Activated naive CD4-positive, alpha-beta T cell treated with anti-CD3 and anti-CD28 coated beads, Interleukin-2, amount 10 ng/mL, durations not matched to agents 7 days and 5 days (primary cell): ENCODE results near the gene SLC22A12.
A peak's percentile ranks its signal among the peaks of the same experiment; 100 is the strongest.
"Not testable (repeated sequence)": the region's sequence is repeated elsewhere in the genome, so short reads cannot be mapped to it uniquely, and the experiment has no call there.

Experiments
- CTCF ChIA-PET: fragments of 350-600 bp; sonication (Branson Sonifier 250); formaldehyde crosslinking; loops from one replicate; lab custom pipeline; 2021; ENCODE audit warnings: antibody characterized with exemption; lab: Charles Lee
- DNase-seq: peaks from one replicate; pipeline ENCODE4 v3.0.0-alpha.2; 2020
- H3K27ac Mint-ChIP-seq: one replicate; pipeline ENCODE4 v1.8.0; 2021; ENCODE audit warnings: mild to moderate bottlenecking, moderate library complexity, mixed read lengths
- H3K27me3 Mint-ChIP-seq: one replicate; pipeline ENCODE4 v1.8.0; 2021; ENCODE audit warnings: mild to moderate bottlenecking, mixed read lengths
- H3K36me3 Mint-ChIP-seq: one replicate; pipeline ENCODE4 v1.8.0; 2021; ENCODE audit warnings: mixed read lengths
- H3K4me1 Mint-ChIP-seq: one replicate; pipeline ENCODE4 v1.8.0; 2021; ENCODE audit warnings: mixed read lengths
- H3K4me3 Mint-ChIP-seq: one replicate; pipeline ENCODE4 v1.8.0; 2021; ENCODE audit warnings: mild to moderate bottlenecking, moderate library complexity, mixed read lengths
- H3K9me3 Mint-ChIP-seq: one replicate; pipeline ENCODE4 v1.8.0; 2021; ENCODE audit warnings: mixed read lengths

The SLC22A12 gene

GRCh38 chr11:64559351-64560138 is 31.5 kb upstream of the SLC22A12 start:
- Mint-ChIP-seq H3K9me3 (no peaks in the 10 kb centered on the region), H3K4me1 (no peaks in the 10 kb centered on the region), H3K27me3 (peaks cover 2% of the 10 kb centered on the region), H3K4me3 (no peak overlapping the region), H3K36me3 (no peaks in the 10 kb centered on the region), H3K27ac (no peak overlapping the region)
- CTCF ChIA-PET, result interaction anchor here (1.3 kb wide), 1 partner anchor 72 kb away, joined by 3 read pairs; no protein-coding TSS in a partner anchor
- no peak for DNase-seq

GRCh38 chr11:64560139-64560771 is 30.8 kb upstream of the SLC22A12 start:
- H3K4me3 Mint-ChIP-seq, result no peak overlapping the region
- DNase-seq, result no peak
- H3K27me3 Mint-ChIP-seq, result no peaks in the 10 kb centered on the region
- no peaks in the 10 kb centered on the region for H3K4me1 Mint-ChIP-seq
- no peaks in the 10 kb centered on the region for H3K9me3 Mint-ChIP-seq
- no peaks in the 10 kb centered on the region for H3K36me3 Mint-ChIP-seq
- CTCF ChIA-PET, result interaction anchor here (1.3 kb wide), 1 partner anchor 73 kb away, joined by 3 read pairs; no protein-coding TSS in a partner anchor
- H3K27ac Mint-ChIP-seq, result no peak overlapping the region

GRCh38 chr11:64560941-64561340 is 30.1 kb upstream of the SLC22A12 start:
- H3K4me3 Mint-ChIP-seq, result no peak overlapping the region
- CTCF ChIA-PET, result no interaction called here
- H3K4me1 Mint-ChIP-seq, result no peaks in the 10 kb centered on the region
- no peaks in the 10 kb centered on the region for H3K9me3 Mint-ChIP-seq
- H3K27me3 Mint-ChIP-seq, result no peaks in the 10 kb centered on the region
- no peak overlapping the region for H3K27ac Mint-ChIP-seq
- DNase-seq, result no peak
- H3K36me3 Mint-ChIP-seq, result no peaks in the 10 kb centered on the region

- H3K36me3 Mint-ChIP-seq, H3K27ac Mint-ChIP-seq, H3K9me3 Mint-ChIP-seq, H3K27me3 Mint-ChIP-seq, DNase-seq, CTCF ChIA-PET, H3K4me1 Mint-ChIP-seq, H3K4me3 Mint-ChIP-seq: not testable (repeated sequence)
Observed at GRCh38 chr11:64561429-64561828, 29.6 kb upstream of the SLC22A12 start.

- no peaks in the 10 kb centered on the region for H3K36me3 Mint-ChIP-seq
- CTCF ChIA-PET, result no interaction called here
- H3K27me3 Mint-ChIP-seq, result no peaks in the 10 kb centered on the region
- no peak overlapping the region for H3K4me3 Mint-ChIP-seq
- peaks cover 5% of the 10 kb centered on the region for H3K4me1 Mint-ChIP-seq
- no peaks in the 10 kb centered on the region for H3K9me3 Mint-ChIP-seq
- DNase-seq, result no peak
- no peak overlapping the region for H3K27ac Mint-ChIP-seq
Observed at GRCh38 chr11:64561984-64562722, 28.9 kb upstream of the SLC22A12 start.

GRCh38 chr11:64562723-64563351 is 28.2 kb upstream of the SLC22A12 start:
- H3K4me3 Mint-ChIP-seq, result no peak overlapping the region
- peaks cover 5% of the 10 kb centered on the region for H3K4me1 Mint-ChIP-seq
- no peaks in the 10 kb centered on the region for H3K36me3 Mint-ChIP-seq
- CTCF ChIA-PET, result no interaction called here
- no peak overlapping the region for H3K27ac Mint-ChIP-seq
- no peaks in the 10 kb centered on the region for H3K9me3 Mint-ChIP-seq
- no peak for DNase-seq
- no peaks in the 10 kb centered on the region for H3K27me3 Mint-ChIP-seq

GRCh38 chr11:64563966-64564365 is 27.1 kb upstream of the SLC22A12 start:
- CTCF ChIA-PET, result no interaction called here
- peaks cover 5% of the 10 kb centered on the region for H3K4me1 Mint-ChIP-seq
- DNase-seq, result no peak
- no peaks in the 10 kb centered on the region for H3K9me3 Mint-ChIP-seq
- no peaks in the 10 kb centered on the region for H3K36me3 Mint-ChIP-seq
- H3K4me3 Mint-ChIP-seq, result no peak overlapping the region
- no peaks in the 10 kb centered on the region for H3K27me3 Mint-ChIP-seq
- H3K27ac Mint-ChIP-seq, result no peak overlapping the region

GRCh38 chr11:64564419-64564818 is 26.6 kb upstream of the SLC22A12 start:
- DNase-seq, result no peak
- CTCF ChIA-PET, result no interaction called here
- Mint-ChIP-seq H3K4me1 (peaks cover 5% of the 10 kb centered on the region), H3K27me3 (no peaks in the 10 kb centered on the region), H3K4me3 (no peak overlapping the region), H3K36me3 (no peaks in the 10 kb centered on the region), H3K27ac (no peak overlapping the region), H3K9me3 (no peaks in the 10 kb centered on the region)

GRCh38 chr11:64564947-64565889 is 25.8 kb upstream of the SLC22A12 start:
- CTCF ChIA-PET, result no interaction called here
- no peaks in the 10 kb centered on the region for H3K27me3 Mint-ChIP-seq
- no peak for DNase-seq
- H3K4me3 Mint-ChIP-seq, result no peak overlapping the region
- no peak overlapping the region for H3K27ac Mint-ChIP-seq
- no peaks in the 10 kb centered on the region for H3K9me3 Mint-ChIP-seq
- peaks cover 5% of the 10 kb centered on the region for H3K4me1 Mint-ChIP-seq
- no peaks in the 10 kb centered on the region for H3K36me3 Mint-ChIP-seq

- Mint-ChIP-seq H3K27ac (no peak overlapping the region), H3K4me3 (peak overlapping the region; percentile 13), H3K27me3 (no peaks in the 10 kb centered on the region), H3K9me3 (no peaks in the 10 kb centered on the region), H3K36me3 (no peaks in the 10 kb centered on the region), H3K4me1 (peaks cover 5% of the 10 kb centered on the region)
- CTCF ChIA-PET, result no interaction called here
- peak; percentile 75 for DNase-seq
Observed at GRCh38 chr11:64566042-64566914, 24.7 kb upstream of the SLC22A12 start.

- Mint-ChIP-seq H3K27me3 (peaks cover 7% of the 10 kb centered on the region), H3K9me3 (no peaks in the 10 kb centered on the region), H3K36me3 (no peaks in the 10 kb centered on the region), H3K4me1 (peaks cover 5% of the 10 kb centered on the region), H3K4me3 (peak overlapping the region; percentile 13), H3K27ac (no peak overlapping the region)
- CTCF ChIA-PET, result no interaction called here
- no peak for DNase-seq
Observed at GRCh38 chr11:64566915-64567891, 23.8 kb upstream of the SLC22A12 start.

GRCh38 chr11:64568041-64568571 is 22.9 kb upstream of the SLC22A12 start:
- Mint-ChIP-seq H3K4me1 (peaks cover 5% of the 10 kb centered on the region), H3K36me3 (no peaks in the 10 kb centered on the region), H3K9me3 (no peaks in the 10 kb centered on the region), H3K27ac (no peak overlapping the region), H3K27me3 (peaks cover 9% of the 10 kb centered on the region), H3K4me3 (no peak overlapping the region)
- CTCF ChIA-PET, result no interaction called here
- DNase-seq, result no peak
